Measurements from ENCODE around the gene ENDOG. TPM values are rescaled to one million over a fixed set of nuclear protein-coding genes. Genes with fewer than 3 reads are reported as not detected.
A peak's percentile ranks its signal among the peaks of the same experiment; 100 is the strongest.

ENDOG gene
- total RNA-seq, 2 donors from 2014 or later = 22.4 to 24.9 TPM

DNA sequence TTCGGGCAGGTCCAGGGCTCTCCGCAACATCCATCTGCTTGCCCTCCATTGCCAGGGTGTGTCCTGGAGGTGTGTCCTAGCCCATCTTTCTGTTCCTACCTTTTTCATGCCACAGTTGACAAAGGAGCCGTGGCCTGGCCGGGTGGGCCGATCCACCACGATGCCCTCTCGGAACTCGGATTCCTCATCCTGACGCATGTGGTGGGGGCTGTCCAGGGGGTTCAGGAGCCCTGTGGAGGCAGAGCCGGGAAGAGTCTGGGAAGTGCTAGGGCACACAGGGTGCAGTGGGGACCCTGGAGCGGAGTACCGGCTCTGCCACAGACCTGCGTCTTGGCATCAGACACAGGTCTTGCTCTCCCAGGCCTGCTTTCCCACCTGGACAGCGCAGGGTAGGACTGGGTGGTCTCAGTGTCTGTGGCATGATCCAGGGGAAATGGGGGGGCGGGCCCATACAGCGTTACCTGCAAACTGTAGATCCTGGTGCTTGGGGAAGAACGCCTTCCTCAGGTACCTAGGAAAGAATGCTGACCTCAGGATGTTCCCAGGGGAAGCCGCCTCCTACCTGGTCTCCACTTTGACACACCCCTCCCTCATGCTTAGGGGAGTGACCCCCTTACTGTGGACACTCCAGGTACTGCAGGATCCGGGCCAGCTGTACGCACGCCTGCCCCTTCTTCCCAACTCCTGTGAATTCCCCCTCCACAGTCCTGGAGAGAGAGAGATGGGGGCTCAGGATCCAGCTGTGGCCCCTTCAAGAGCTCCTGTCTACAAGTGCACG lies 7.8 kb downstream of the ENDOG start:
- 91 to 96% methylated on average over 9 to 22 of the region's 22 CpGs for WGBS, 2 donors
- H3K27ac ChIP-seq = no peak overlapping the region
- H3K27me3 ChIP-seq = no peaks in the 10 kb centered on the region
- no peak for DNase-seq
- TF ChIP-seq, protein P1, sequence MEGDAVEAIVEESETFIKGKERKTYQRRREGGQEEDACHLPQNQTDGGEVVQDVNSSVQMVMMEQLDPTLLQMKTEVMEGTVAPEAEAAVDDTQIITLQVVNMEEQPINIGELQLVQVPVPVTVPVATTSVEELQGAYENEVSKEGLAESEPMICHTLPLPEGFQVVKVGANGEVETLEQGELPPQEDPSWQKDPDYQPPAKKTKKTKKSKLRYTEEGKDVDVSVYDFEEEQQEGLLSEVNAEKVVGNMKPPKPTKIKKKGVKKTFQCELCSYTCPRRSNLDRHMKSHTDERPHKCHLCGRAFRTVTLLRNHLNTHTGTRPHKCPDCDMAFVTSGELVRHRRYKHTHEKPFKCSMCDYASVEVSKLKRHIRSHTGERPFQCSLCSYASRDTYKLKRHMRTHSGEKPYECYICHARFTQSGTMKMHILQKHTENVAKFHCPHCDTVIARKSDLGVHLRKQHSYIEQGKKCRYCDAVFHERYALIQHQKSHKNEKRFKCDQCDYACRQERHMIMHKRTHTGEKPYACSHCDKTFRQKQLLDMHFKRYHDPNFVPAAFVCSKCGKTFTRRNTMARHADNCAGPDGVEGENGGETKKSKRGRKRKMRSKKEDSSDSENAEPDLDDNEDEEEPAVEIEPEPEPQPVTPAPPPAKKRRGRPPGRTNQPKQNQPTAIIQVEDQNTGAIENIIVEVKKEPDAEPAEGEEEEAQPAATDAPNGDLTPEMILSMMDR (IDR thresholded peaks at IDR 0.05) = no peak
- no peak for TF ChIP-seq POLR2A (IDR thresholded peaks at IDR 0.05)
- intact Hi-C loops (cut with DNase I) = loop anchor here (10.0 kb wide), 1 partner anchor 91 kb away; no protein-coding TSS in a partner anchor
- H3K4me3 ChIP-seq = no peak overlapping the region
- ATAC-seq = no peak
- H3K36me3 ChIP-seq (replicated peaks in 1 of 2; ENCODE audit: insufficient read depth in 1 of 2, low read depth in 2 of 2) = peaks cover 0 to 16% of the 10 kb centered on the region in 2 donors
- H3K4me1 ChIP-seq = peaks cover 19% of the 10 kb centered on the region
- no peaks in the 10 kb centered on the region for H3K9me3 ChIP-seq

DNA sequence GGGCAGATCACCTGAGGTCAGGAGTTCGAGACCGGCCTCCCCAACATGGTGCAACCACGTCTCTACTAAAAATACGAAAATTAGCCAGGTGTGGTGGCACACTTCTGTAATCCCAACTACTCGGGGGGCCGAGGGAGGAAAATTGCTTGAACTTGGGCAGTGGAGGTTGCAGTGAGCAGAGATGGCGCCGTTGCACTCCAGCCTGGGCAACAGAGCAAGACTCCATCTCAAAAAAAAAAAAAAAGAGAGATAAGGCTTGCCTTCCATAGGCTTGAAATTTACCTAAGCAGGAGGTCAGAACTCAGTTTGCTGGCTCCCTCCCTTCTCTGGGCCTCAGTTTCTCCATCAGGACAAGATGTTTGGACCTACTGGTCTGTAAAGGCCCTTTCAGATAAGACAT lies 10.0 kb downstream of the ENDOG start:
- Histone ChIP-seq H3K27me3 (no peaks in the 10 kb centered on the region), H3K36me3 (replicated peaks in 1 of 2; ENCODE audit: insufficient read depth in 1 of 2, low read depth in 2 of 2) (peaks cover 0 to 6% of the 10 kb centered on the region in 2 donors), H3K4me1 (peaks cover 19% of the 10 kb centered on the region), H3K9me3 (no peaks in the 10 kb centered on the region), H3K27ac (no peak overlapping the region), H3K4me3 (no peak overlapping the region)
- ATAC-seq = no peak
- no peak for TF ChIP-seq POLR2A (IDR thresholded peaks at IDR 0.05)
- intact Hi-C loops (cut with DNase I) = loop anchor here (10.0 kb wide), 1 partner anchor 93 kb away; no protein-coding TSS in a partner anchor
- WGBS, 2 donors = 86 to 90% methylated on average over 8 of the region's 8 CpGs
- no peak for DNase-seq

DNA sequence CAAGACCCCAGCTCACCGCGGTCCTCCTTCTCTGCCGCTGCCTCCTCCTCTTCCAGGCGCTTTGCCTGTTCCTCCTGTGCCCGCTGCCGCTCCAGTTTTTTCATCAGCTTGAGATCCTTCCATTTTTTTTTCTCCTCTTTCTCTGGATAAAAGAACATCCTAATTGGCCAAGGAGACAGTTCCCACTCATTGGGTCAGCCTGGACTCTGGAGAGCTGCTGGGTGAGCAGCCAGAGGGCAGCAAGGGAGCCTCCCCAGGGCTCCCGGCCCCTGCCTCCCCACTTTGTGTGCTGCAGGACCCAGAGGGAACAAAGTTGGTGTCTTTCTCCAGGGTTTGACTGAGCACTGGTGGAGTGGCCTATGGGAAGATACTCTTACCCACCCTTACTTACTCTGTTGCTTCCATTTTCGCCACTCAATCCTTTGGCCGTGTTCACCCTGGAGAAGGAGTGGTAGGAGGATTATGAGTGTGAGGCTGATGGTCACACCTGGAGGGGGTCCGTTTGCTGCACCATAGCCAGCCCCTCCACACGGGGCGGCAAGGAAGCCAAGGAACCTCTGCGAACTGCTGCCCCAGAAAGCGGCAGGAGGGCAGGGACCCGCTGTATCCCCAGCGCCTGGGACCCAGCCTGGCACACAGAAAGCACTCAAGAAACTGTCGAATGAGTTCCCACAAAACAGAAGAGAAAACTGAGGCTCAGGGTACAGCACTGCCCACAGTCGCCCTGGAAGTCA lies 10.6 kb downstream of the ENDOG start:
- H3K4me1 ChIP-seq = peaks cover 19% of the 10 kb centered on the region
- no peaks in the 10 kb centered on the region for H3K27me3 ChIP-seq
- ATAC-seq (no peak), DNase-seq (no peak)
- 34 to 52% methylated on average over 10 to 18 of the region's 18 CpGs for WGBS, 2 donors
- H3K4me3 ChIP-seq = peak overlapping the region; percentile 83 to 85
- intact Hi-C loops (cut with DNase I) = loop anchor here (10.0 kb wide), 1 partner anchor 94 kb away; no protein-coding TSS in a partner anchor
- H3K36me3 ChIP-seq (replicated peaks in 1 of 2; ENCODE audit: insufficient read depth in 1 of 2, low read depth in 2 of 2) = peaks cover 0 to 6% of the 10 kb centered on the region in 2 donors
- H3K27ac ChIP-seq = peak overlapping the region in 3 of 4 donors; percentile 3 to 79 (median 74)
- TF ChIP-seq POLR2A (IDR thresholded peaks at IDR 0.05) = no peak
- TF ChIP-seq, protein P1 (IDR thresholded peaks at IDR 0.05) = no peak
- H3K9me3 ChIP-seq = no peaks in the 10 kb centered on the region

DNA sequence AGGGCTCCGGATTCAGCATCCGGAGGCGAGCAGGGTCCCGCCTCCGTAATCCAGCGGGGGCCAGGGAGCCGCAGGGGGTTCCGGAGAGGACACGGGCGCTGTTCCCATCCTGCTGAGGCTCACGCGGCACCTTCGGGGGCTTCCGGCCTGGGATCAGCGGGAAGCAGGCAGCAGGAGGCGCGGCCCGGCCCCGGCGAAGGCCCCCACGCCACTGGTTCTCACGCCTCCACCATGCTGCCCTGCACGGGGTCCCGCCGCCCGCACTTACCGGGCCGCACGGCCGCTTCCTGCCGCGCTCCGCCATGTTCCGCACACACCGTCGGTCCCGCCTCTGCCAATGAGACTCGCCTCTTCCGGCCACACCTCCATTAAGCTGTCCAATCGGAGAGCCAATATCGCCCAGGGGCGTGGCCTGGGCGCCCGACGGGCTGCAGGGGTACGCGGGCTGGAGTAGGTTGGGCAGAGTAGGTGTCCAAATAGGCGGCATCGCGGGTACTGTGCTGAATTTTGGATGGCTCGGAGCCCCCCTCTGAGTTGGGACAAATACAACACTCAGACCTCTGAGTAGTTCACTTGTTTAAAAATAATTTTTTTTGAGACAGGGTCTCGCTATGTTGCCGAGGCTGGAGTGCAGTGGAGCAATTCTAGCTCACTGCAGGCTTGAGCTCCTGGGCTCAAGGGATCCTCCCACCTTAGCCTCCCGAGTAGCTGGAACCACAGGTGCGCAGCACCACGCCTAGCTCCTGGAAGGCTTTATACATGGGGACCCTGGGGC lies 11.4 kb downstream of the ENDOG start, which contains the start of gene SPOUT1:
TSS of gene SPOUT1 (minus strand) at position 318 of the 775 bp plus-strand sequence. CDS start at position 304, 14 bp downstream.
- TF ChIP-seq POLR2A (IDR thresholded peaks at IDR 0.05) = peak in 2 of 3 donors; percentile 66 to 74
- TF ChIP-seq, protein P1 (IDR thresholded peaks at IDR 0.05) = no peak
- WGBS, 2 donors = 0 to 1% methylated on average over 1 to 48 of the region's 56 CpGs
- intact Hi-C loops (cut with DNase I) = loop anchor here (10.0 kb wide), 1 partner anchor 95 kb away; no protein-coding TSS in a partner anchor
- peaks cover 0 to 1% of the 10 kb centered on the region in 2 donors for H3K36me3 ChIP-seq (replicated peaks in 1 of 2; ENCODE audit: insufficient read depth in 1 of 2, low read depth in 2 of 2)
- ATAC-seq (peak; percentile 99), DNase-seq (peak; percentile 94 to 95 (median 95))
- no peaks in the 10 kb centered on the region for H3K27me3 ChIP-seq
- peak within 1 kb of the TSS; percentile 3 to 79 (median 64) for H3K27ac ChIP-seq
- H3K9me3 ChIP-seq = no peaks in the 10 kb centered on the region
- H3K4me3 ChIP-seq = peak within 1 kb of the TSS; percentile 83 to 85
- peaks cover 19% of the 10 kb centered on the region for H3K4me1 ChIP-seq
